Measurements from ENCODE around the gene FYN. TPM values are rescaled to one million over a fixed set of nuclear protein-coding genes. Genes with fewer than 3 reads are reported as not detected.

The FYN gene
- total and polyA plus RNA-seq, 2 experiments from 2014 or later = 58.6 to 166 TPM

GRCh38 chr6:111677249-111677990, 195.8 kb downstream of the FYN start:
- no peaks in the 10 kb centered on the region for H3K79me2 ChIP-seq (ENCODE audit: insufficient read depth)
- no peak for DNase-seq
- no peak overlapping the region for H2AFZ ChIP-seq
- no peak overlapping the region for H3K4me2 ChIP-seq (ENCODE audit: unreplicated experiment)
- WGBS, 2 experiments (ENCODE audit: low coverage in 1 of 2, low lambda C conversion rate in 2 of 2, missing lambda C conversion rate in 2 of 2) = 70 to 72% methylated on average over 3 of the region's 3 CpGs
- H4K20me1 ChIP-seq (ENCODE audit: insufficient read depth) = no peaks in the 10 kb centered on the region
- H3K27ac ChIP-seq = no peak overlapping the region
- no peaks in the 10 kb centered on the region for H3K4me1 ChIP-seq (ENCODE audit: insufficient read depth)
- no peak for TF ChIP-seq EZH2 (IDR thresholded peaks at IDR 0.05; ENCODE audit: insufficient read depth, poor library complexity, severe bottlenecking)
- no peak for TF ChIP-seq EZH2phosphoT487 (IDR thresholded peaks at IDR 0.05; ENCODE audit: insufficient read depth, low read depth)
- H3K4me3 ChIP-seq = no peak overlapping the region
- H3K9me2 ChIP-seq (ENCODE audit: insufficient read depth) = no peaks in the 10 kb centered on the region
- no peaks in the 10 kb centered on the region for H3K9me3 ChIP-seq (ENCODE audit: low read depth)
- H3F3A ChIP-seq (ENCODE audit: insufficient read depth) = peaks cover 2% of the 10 kb centered on the region
- in situ Hi-C loops (cut with MboI) = no loop called here
- no peaks in the 10 kb centered on the region for H3K27me3 ChIP-seq (replicated peaks; ENCODE audit: insufficient read depth)
- H3K9ac ChIP-seq = no peak overlapping the region
- peaks cover 56% of the 10 kb centered on the region; the same call in 1 of the 2 replicates for H3K36me3 ChIP-seq (ENCODE audit: low read depth)

- no peak overlapping the region for H3K27ac ChIP-seq
- no peak overlapping the region for H3K9ac ChIP-seq
- H3K36me3 ChIP-seq (ENCODE audit: low read depth) = peaks cover 49% of the 10 kb centered on the region; the same call in 1 of the 2 replicates
- no peaks in the 10 kb centered on the region for H3K9me2 ChIP-seq (ENCODE audit: insufficient read depth)
- no peak overlapping the region for H3K4me3 ChIP-seq
- in situ Hi-C loops (cut with MboI) = no loop called here
- H3F3A ChIP-seq (ENCODE audit: insufficient read depth) = no peaks in the 10 kb centered on the region
- WGBS, 2 experiments (ENCODE audit: low coverage in 1 of 2, low lambda C conversion rate in 2 of 2, missing lambda C conversion rate in 2 of 2) = 77 to 98% methylated on average over 2 of the region's 2 CpGs
- no peaks in the 10 kb centered on the region for H3K27me3 ChIP-seq (replicated peaks; ENCODE audit: insufficient read depth)
- no peak overlapping the region for H3K4me2 ChIP-seq (ENCODE audit: unreplicated experiment)
- no peaks in the 10 kb centered on the region for H3K4me1 ChIP-seq (ENCODE audit: insufficient read depth)
- H3K79me2 ChIP-seq (ENCODE audit: insufficient read depth) = no peaks in the 10 kb centered on the region
- no peak for TF ChIP-seq EZH2 (IDR thresholded peaks at IDR 0.05; ENCODE audit: insufficient read depth, poor library complexity, severe bottlenecking)
- no peak for DNase-seq
- no peaks in the 10 kb centered on the region for H4K20me1 ChIP-seq (ENCODE audit: insufficient read depth)
- H2AFZ ChIP-seq = no peak overlapping the region
- no peaks in the 10 kb centered on the region for H3K9me3 ChIP-seq (ENCODE audit: low read depth)
These were observed 196.9 kb downstream of the FYN start for GRCh38 chr6:111676383-111676782.

GRCh38 chr6:111674883-111675282, 198.4 kb downstream of the FYN start:
- Histone ChIP-seq H3K27ac (no peak overlapping the region), H3K4me2 (ENCODE audit: unreplicated experiment) (no peak overlapping the region), H3K79me2 (ENCODE audit: insufficient read depth) (no peaks in the 10 kb centered on the region), H3K9me3 (ENCODE audit: low read depth) (no peaks in the 10 kb centered on the region), H3K9ac (no peak overlapping the region), H3F3A (ENCODE audit: insufficient read depth) (no peaks in the 10 kb centered on the region), H3K4me1 (ENCODE audit: insufficient read depth) (no peaks in the 10 kb centered on the region), H3K9me2 (ENCODE audit: insufficient read depth) (no peaks in the 10 kb centered on the region), H4K20me1 (ENCODE audit: insufficient read depth) (no peaks in the 10 kb centered on the region), H3K36me3 (ENCODE audit: low read depth) (peaks cover 48% of the 10 kb centered on the region; the same call in 1 of the 2 replicates), H2AFZ (no peak overlapping the region), H3K27me3 (replicated peaks; ENCODE audit: insufficient read depth) (no peaks in the 10 kb centered on the region), H3K4me3 (no peak overlapping the region)
- in situ Hi-C loops (cut with MboI) = no loop called here
- DNase-seq = no peak
- no peak for TF ChIP-seq EZH2 (IDR thresholded peaks at IDR 0.05; ENCODE audit: insufficient read depth, poor library complexity, severe bottlenecking)
- TF ChIP-seq EZH2phosphoT487 (IDR thresholded peaks at IDR 0.05; ENCODE audit: insufficient read depth, low read depth) = no peak
- whole genome bisulfite sequencing, 2 experiments (ENCODE audit: low coverage in 1 of 2, low lambda C conversion rate in 2 of 2, missing lambda C conversion rate in 2 of 2) = 36 to 58% methylated on average over 1 of the region's 1 CpG

GRCh38 chr6:111674413-111674812, 198.8 kb downstream of the FYN start:
- TF ChIP-seq EZH2 (IDR thresholded peaks at IDR 0.05; ENCODE audit: insufficient read depth, poor library complexity, severe bottlenecking) (no peak), EZH2phosphoT487 (IDR thresholded peaks at IDR 0.05; ENCODE audit: insufficient read depth, low read depth) (no peak)
- DNase-seq = no peak
- Histone ChIP-seq H3K9ac (no peak overlapping the region), H3K79me2 (ENCODE audit: insufficient read depth) (no peaks in the 10 kb centered on the region), H3F3A (ENCODE audit: insufficient read depth) (no peaks in the 10 kb centered on the region), H3K4me2 (ENCODE audit: unreplicated experiment) (no peak overlapping the region), H3K9me2 (ENCODE audit: insufficient read depth) (no peaks in the 10 kb centered on the region), H3K4me3 (no peak overlapping the region), H4K20me1 (ENCODE audit: insufficient read depth) (no peaks in the 10 kb centered on the region), H3K4me1 (ENCODE audit: insufficient read depth) (no peaks in the 10 kb centered on the region), H3K36me3 (ENCODE audit: low read depth) (peaks cover 48% of the 10 kb centered on the region; the same call in 1 of the 2 replicates), H3K9me3 (ENCODE audit: low read depth) (no peaks in the 10 kb centered on the region), H3K27me3 (replicated peaks; ENCODE audit: insufficient read depth) (no peaks in the 10 kb centered on the region), H2AFZ (no peak overlapping the region), H3K27ac (no peak overlapping the region)
- WGBS, 2 experiments (ENCODE audit: low coverage in 1 of 2, low lambda C conversion rate in 2 of 2, missing lambda C conversion rate in 2 of 2) = 95 to 97% methylated on average over 4 of the region's 4 CpGs
- in situ Hi-C loops (cut with MboI) = no loop called here
